GM19324 (cell line): ENCODE results near the gene MCTS1.
"Not testable (repeated sequence)": the region's sequence is repeated elsewhere in the genome, so short reads cannot be mapped to it uniquely, and the experiment has no call there.

Source experiments
- ATAC-seq: cut with Tn5 transposase; IDR thresholded peaks from one replicate; pipeline ENCODE4 v1.9.1; 2021; ENCODE audit warnings: mild to moderate bottlenecking, moderate library complexity; ENCODE audit not compliant: unreplicated experiment, low FRiP score

Gene MCTS1

DNA sequence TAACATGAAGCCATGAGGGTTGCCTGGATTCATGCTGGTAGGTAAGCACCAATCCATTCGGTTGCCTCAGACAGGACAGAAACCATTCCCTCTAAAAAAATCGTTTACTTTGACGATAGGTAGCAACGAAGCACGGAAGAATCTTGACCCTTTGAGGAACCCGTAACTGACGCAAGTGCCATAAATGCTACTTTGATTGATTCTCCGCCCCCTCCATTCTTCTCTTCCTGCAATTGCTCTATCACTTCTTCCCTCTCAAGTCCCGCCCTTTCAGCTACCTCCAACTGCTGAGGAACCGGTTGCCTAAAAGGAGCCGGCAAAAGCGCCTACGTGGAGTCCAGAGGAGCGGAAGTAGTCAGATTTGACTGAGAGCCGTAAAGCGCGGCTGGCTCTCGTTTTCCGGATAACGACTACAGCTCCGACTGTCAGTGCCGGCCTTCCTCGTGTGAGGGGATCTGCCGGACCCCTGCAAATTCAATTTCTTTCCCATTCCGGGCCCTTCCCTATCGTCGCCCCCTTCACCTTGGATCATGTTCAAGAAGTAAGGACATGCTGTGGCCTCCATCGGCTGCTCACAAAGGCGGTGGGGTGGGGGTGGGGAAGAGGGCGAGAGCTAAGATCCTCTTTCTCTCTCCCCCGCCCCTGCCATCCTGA is at the start of gene MCTS1:
Gene MCTS1 (plus strand): TSS at position 395 of the 654 bp plus-strand sequence. CDS start 136 bp downstream, at position 531.
- ATAC-seq, result peak; percentile 79

GRCh38 chrX:120556251-120556650 is 47.6 kb upstream of the MCTS1 start:
- no peak for ATAC-seq

DNA sequence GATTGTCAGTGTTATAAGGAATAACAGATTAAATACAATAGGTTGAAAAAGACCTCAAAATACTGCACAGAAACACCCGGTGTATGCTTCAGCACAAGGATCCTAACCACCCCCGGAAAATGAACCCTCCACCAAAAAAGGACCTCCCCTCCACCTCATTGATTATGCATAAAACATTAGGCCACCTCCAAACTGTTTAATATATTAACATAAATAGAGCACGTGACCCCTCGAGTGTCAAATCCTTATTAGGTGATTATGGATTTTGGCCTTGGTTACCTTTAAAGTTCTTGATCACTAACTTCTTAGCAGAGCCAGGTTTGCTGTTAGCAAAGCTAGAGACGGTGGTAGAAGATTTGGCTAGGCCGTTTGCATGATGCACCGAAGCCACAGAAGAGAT is 44.1 kb upstream of the MCTS1 start:
- ATAC-seq, result peak; percentile 4

DNA sequence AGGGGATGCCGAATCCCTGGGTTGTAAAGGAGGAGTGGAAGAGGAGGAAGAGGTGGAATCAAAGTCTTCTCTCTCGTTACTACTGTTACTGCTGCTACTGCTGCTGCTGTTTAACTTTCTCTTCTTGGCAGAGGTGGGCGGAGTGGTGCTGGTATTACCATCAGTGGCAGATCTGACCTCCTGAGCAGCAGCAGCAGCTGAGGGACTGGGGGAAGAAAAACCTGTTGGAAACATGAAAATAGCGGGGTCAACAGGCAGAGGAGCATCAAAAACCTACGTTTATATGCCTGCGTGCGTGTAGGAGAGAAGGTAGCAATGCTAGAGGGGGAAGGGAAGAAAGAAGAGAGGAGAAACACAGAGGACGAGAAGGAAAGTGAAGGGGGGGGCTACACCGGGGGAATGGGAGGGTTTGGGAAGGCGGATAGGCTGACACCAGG is 43.5 kb upstream of the MCTS1 start:
- peak; percentile 39 for ATAC-seq

- peak; percentile 82 for ATAC-seq
Measured at GRCh38 chrX:120560842-120561633, 42.9 kb upstream of the MCTS1 start, which contains the start of gene CUL4B. CUL4B (minus strand) TSS chrX:120560962; CDS start chrX:120560638, 324 bp downstream.

- no peak for ATAC-seq
Measured at GRCh38 chrX:120561634-120562568, 42.0 kb upstream of the MCTS1 start.

DNA sequence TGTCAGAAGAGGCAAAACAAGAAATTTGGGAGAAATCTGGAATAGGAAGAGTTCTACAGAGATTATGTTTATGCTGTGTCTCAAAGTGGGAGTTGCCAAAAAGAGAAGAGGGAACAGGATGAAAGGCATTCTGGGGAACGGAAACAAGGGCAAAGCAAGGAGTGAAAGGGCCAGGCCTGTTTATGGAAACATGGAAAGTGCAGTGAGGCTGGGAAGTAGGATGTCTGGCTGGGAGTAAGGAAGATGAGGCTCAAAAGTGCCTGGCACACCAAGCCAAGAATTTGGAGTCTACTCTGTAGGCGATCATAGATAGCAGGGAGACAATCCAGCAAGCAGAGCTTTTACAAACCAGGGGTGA is 41.4 kb upstream of the MCTS1 start:
- no peak for ATAC-seq

GRCh38 chrX:120564925-120565324 is 39.0 kb upstream of the MCTS1 start:
- ATAC-seq, result no peak

DNA sequence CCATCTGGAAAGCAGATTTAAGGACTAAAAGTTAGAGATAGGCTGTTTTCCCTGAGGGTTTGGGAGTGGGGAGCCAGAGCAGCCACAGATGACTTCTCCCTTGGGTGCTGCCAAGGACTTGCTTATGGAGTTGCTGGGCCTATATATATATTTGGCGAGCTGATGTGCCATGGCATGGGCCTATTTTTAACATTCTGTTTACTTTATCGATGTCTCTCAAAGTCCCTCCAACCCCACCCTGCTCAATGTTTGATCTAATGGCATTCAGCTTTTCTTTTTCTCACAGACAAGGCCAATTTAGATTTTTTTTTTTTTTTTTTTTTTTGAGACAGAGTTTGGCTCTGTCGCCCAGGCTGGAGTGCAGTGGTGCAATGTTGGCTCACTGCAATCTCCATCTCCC is 37.1 kb upstream of the MCTS1 start:
- no peak for ATAC-seq

DNA sequence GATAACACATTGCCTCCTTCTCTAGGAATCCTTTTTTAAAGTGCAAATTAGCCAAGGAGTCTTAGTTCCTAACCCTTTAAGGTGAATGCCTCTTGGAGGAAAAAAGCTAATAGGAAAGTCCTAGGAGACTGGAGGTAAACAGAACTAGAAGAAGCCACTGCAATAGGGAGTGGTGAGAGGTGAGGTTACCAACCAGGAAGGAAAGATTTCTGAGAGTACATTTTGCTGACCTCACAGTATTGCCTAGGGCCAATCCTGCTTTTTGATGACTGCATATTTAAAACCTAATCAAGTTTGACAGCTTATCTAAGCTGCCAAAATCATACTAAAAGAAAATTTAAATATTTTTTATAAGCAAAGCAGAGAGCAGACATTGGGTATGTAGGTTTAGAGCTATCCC is 35.9 kb upstream of the MCTS1 start:
- no peak for ATAC-seq

GRCh38 chrX:120568609-120569008 is 35.3 kb upstream of the MCTS1 start:
- ATAC-seq, result no peak

DNA sequence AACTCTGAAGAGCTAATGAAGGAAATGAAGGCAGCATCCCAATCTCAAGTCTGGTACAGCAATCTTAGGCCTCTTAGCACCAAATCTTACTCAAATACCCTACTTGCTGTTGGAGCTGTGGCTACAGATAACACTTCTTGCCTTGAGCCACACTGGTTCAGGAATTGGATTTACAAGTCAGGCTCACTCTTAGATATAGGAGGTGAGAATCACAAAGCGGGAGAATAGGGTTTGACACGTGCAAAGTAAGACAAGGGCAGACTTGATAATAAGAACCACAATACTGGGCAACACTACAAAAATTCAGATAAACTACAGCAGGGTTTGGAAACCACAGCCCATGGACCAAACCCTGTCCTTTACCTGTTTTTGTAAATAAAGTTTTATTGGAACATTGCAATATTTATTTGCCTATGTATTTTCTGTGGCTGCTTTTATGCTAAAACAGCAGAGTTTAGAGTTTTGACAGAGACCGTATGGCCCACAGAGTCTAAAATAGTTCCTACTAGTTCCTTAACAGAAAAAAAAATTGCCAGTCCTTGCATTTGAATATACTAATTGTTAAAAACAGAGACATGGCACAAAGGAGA is 33.8 kb upstream of the MCTS1 start:
- ATAC-seq, result no peak

DNA sequence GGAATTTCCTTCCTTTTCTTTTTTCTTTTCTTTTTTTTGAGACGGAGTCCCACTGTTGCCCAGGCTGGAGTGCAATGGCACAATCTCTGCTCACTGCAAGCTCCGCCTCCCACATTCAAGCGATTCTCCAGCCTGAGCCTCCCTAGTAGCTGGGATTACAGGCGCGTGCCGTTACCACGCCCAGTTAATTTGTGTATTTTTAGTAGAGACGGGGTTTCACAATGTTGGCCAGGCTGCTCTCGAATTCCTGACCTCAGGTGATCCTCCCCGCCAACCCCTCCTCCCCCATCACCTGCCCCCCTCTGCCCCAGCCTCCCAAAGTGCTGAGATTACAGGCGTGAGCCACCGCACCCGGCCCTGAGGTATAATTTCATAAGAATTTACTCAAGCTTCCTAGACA is 30.1 kb upstream of the MCTS1 start:
- not testable (repeated sequence) for ATAC-seq

DNA sequence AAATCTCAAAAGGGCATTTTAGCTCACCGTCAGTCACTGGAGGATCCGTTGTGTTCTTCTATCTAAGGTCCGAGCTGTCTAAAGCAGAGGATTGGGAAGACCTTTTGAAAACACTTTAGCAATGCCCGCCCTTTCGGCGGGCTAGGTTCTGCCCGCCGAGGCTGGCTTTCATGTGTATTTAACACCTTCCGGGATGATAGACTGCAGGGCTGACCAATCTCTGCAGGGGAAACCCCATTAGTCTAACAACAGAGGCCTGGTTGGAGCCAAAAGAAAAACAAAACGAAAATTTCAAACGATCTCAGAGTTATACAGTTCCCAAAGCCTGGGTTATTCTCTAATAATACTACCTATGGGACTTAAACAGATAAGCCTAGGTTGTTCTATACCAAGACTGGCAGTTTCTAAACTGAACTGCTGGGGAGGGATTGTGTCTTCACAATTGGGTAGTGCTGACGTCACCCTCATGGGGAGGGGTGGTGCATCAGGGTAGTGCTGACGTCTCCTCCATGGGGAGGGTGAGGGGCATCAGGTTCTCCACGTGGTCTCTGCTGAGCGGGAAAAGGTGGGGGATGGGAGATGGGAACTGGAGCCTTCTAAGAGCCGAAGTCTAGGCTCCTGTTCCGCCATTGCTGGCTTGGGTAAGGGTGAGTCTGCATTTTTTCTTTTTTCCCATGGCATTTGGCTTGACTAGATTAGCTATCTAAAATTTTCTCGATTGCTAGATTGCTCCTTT is 28.4 kb upstream of the MCTS1 start:
- no peak for ATAC-seq

DNA sequence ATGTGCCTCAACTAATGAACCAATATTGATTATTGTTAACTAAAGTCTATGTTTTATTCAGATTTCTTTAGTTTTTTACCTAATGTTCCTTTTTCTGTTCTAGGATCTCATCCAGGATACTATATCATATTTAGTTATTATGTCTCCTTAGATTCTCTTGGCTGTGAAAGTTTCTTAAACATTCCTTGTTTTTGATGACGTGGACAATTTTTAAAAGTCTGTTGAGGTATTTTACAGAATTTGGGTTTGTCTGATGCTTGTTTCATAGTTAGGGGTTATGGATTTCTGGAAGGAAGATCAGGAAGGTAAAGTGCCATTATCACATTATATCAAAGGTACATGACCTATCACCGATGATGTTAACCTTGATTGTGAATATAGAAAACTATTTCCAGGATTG is 18.2 kb upstream of the MCTS1 start:
- ATAC-seq, result no peak

- ATAC-seq, result peak; percentile 58
Measured at GRCh38 chrX:120604361-120604782, 471 bp downstream of the MCTS1 start.

DNA sequence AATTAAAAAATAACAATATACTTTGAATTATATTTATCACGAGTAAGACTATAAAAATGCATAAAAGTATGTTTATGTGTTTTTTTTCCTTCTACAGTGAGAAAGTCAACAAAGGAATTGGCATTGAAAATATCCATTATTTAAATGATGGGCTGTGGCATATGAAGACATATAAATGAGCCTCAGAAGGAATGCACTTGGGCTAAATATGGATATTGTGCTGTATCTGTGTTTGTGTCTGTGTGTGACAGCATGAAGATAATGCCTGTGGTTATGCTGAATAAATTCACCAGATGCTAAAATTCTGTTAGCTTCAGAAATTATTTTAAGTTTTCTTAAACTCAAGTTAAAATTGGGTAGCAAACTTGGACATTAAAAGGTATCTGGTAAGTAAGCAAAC is 8.2 kb downstream of the MCTS1 start:
- no peak for ATAC-seq

DNA sequence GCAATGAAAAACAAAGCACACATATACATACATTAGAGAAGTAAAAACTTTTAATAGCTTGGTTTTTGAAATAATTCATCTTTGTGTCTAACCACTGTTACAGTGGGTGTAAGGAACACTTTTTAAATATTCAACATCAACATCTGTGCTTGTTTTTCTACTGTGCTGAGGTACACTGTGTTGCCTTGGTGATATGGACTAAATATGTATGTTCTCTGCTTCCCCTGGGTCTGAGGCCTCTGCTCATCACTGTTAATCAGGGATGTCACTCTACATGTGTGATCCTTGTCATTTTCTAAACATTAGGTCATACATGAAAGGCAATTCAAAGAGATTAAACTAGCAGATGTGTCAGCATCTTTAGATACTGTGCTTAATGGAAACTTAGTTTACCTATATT is 10.9 kb downstream of the MCTS1 start:
- ATAC-seq, result no peak

GRCh38 chrX:120617996-120618630 is 14.2 kb downstream of the MCTS1 start:
- ATAC-seq, result no peak
